ENCODE measurements around the gene TMEM164. TPM values are rescaled to one million over a fixed set of nuclear protein-coding genes. Genes with fewer than 3 reads are reported as not detected.

The TMEM164 gene
- 10 to 100 TPM; 30.3 to 36.6 TPM for total RNA-seq

GRCh38 chrX:110002300-110003166 is at the start of gene TMEM164:
TMEM164 (plus strand) TSS chrX:110003114; CDS start chrX:110003775, 661 bp downstream.
- DNase-seq (ENCODE audit: low spot score): peak; percentile 76
- Histone ChIP-seq H3K4me3 (peak within 1 kb of the TSS; percentile 57 to 60), H3K9me3 (no peaks in the 10 kb centered on the region), H3K36me3 (no peaks in the 10 kb centered on the region), H3K27ac (peak within 1 kb of the TSS; percentile 82 to 83), H3K27me3 (no peaks in the 10 kb centered on the region), H3K4me1 (peaks cover 0 to 31% of the 10 kb centered on the region in 2 donors)
- TF ChIP-seq CTCF (IDR thresholded peaks at IDR 0.05): no peak

- Histone ChIP-seq H3K27me3 (no peaks in the 10 kb centered on the region), H3K27ac (no peak overlapping the region), H3K36me3 (no peaks in the 10 kb centered on the region), H3K4me1 (no peaks in the 10 kb centered on the region), H3K4me3 (no peak overlapping the region), H3K9me3 (no peaks in the 10 kb centered on the region)
- TF ChIP-seq CTCF (IDR thresholded peaks at IDR 0.05): no peak
- DNase-seq (ENCODE audit: low spot score): no peak
These were observed 48.6 kb upstream of the TMEM164 start for GRCh38 chrX:109954333-109954732.

- Histone ChIP-seq H3K4me3 (no peak overlapping the region), H3K4me1 (no peaks in the 10 kb centered on the region), H3K27ac (no peak overlapping the region), H3K36me3 (no peaks in the 10 kb centered on the region), H3K27me3 (no peaks in the 10 kb centered on the region), H3K9me3 (no peaks in the 10 kb centered on the region)
- no peak for TF ChIP-seq CTCF (IDR thresholded peaks at IDR 0.05)
- DNase-seq (ENCODE audit: low spot score): no peak
These were observed 48.0 kb upstream of the TMEM164 start for GRCh38 chrX:109954955-109955354.

- H3K9me3 ChIP-seq: no peaks in the 10 kb centered on the region
- no peaks in the 10 kb centered on the region for H3K36me3 ChIP-seq
- H3K4me1 ChIP-seq: no peaks in the 10 kb centered on the region
- DNase-seq (ENCODE audit: low spot score): no peak
- no peak overlapping the region for H3K4me3 ChIP-seq
- H3K27ac ChIP-seq: no peak overlapping the region
- H3K27me3 ChIP-seq: no peaks in the 10 kb centered on the region
- TF ChIP-seq CTCF (IDR thresholded peaks at IDR 0.05): no peak
These were observed 44.6 kb upstream of the TMEM164 start for GRCh38 chrX:109958266-109958665.

GRCh38 chrX:109959356-109959871 is 43.5 kb upstream of the TMEM164 start:
- DNase-seq (ENCODE audit: low spot score): no peak
- Histone ChIP-seq H3K36me3 (no peaks in the 10 kb centered on the region), H3K4me3 (no peak overlapping the region), H3K4me1 (no peaks in the 10 kb centered on the region), H3K27ac (no peak overlapping the region), H3K27me3 (no peaks in the 10 kb centered on the region), H3K9me3 (no peaks in the 10 kb centered on the region)
- TF ChIP-seq CTCF (IDR thresholded peaks at IDR 0.05): no peak

All from right atrium auricular region (tissue), 2 donors.